ENCODE measurements around the gene KRTAP5-3. TPM values are rescaled to one million over a fixed set of nuclear protein-coding genes. Genes with fewer than 3 reads are reported as not detected.

The KRTAP5-3 gene
- total RNA-seq, 2 experiments from 2014 or later = not detected

DNA sequence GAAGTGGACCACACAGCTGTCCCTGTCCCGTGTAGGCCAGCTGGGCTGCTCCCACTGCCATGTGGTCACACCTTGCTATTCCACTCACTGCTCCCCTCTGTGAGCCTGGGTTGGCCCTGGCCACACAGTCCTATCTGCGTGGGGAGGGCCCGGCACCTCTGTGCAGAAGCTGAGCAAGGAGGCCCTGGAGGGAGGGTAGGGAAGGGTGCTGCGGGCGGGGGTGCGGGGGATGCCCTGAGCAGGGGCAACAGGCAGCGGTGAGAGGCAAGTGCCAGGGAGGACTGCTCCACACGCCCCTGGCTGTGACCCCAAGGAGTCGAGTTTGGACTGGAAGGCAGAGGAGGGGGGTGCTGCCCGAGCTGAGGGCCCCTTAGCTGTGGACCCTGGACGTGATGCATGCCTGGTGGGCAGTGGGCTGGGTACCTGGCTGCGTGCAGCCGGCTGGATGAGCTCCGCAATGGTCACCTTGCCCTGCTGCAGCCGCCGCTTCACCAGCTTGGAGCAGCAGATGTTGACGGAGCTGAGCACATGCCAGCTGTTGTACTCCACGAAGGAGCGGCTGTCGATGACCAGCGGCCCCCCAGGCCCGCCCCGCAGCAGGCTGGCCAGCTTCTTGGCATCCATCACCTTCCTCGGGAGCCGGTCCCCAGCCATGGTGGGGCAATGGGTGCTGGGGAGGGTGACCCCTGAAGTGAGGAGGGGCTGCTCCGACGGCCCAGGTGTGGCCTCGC is 42.9 kb downstream of the KRTAP5-3 start:
- no peak overlapping the region for H3K4me3 Mint-ChIP-seq
- no peaks in the 10 kb centered on the region for H3K27me3 Mint-ChIP-seq
- POLR2A ChIA-PET = no interaction called here

DNA sequence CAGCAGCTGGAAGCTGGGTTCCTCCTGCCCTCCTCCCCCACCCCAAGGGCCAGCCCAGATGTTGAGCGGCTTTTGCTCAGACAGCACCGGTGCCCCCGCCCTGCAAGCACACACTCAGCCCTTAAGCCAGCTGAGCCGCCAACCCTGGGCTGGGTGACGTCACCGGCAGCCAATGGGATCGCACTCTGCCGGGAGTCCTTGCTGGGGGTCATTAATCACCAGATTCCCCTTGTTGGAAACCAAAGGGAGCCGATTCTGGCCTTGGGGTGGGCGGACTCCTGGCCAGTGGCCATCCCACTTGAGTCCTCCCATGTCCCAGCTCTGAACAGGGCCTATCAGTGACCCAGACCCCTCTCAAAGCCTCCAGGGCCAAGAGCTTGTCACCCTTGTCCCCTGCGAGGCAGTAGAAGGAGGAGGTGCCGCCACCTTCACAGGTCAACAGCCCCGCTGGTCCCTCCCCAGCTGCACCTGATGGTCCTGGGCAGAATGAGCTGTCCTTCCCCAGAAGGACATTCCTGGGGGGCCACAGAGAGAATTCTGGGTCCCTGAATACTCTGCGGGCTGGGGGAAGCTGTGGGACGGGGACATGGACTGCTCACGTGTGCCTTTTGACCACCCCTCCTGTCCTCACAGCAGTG is 43.6 kb downstream of the KRTAP5-3 start:
- Mint-ChIP-seq H3K27ac (no peak overlapping the region), H3K9me3 (no peaks in the 10 kb centered on the region), H3K4me3 (no peak overlapping the region), H3K36me3 (ENCODE audit: low read depth) (no peaks in the 10 kb centered on the region), H3K4me1 (ENCODE audit: low read depth) (peaks cover 9% of the 10 kb centered on the region), H3K27me3 (no peaks in the 10 kb centered on the region)
- ATAC-seq (no peak), DNase-seq (no peak)
- intact Hi-C loops (cut with micrococcal nuclease) = no loop called here
- TF ChIP-seq, protein P1, sequence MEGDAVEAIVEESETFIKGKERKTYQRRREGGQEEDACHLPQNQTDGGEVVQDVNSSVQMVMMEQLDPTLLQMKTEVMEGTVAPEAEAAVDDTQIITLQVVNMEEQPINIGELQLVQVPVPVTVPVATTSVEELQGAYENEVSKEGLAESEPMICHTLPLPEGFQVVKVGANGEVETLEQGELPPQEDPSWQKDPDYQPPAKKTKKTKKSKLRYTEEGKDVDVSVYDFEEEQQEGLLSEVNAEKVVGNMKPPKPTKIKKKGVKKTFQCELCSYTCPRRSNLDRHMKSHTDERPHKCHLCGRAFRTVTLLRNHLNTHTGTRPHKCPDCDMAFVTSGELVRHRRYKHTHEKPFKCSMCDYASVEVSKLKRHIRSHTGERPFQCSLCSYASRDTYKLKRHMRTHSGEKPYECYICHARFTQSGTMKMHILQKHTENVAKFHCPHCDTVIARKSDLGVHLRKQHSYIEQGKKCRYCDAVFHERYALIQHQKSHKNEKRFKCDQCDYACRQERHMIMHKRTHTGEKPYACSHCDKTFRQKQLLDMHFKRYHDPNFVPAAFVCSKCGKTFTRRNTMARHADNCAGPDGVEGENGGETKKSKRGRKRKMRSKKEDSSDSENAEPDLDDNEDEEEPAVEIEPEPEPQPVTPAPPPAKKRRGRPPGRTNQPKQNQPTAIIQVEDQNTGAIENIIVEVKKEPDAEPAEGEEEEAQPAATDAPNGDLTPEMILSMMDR (IDR thresholded peaks at IDR 0.05) = no peak
- ChIA-PET CTCF (interaction anchor here (1.2 to 3.5 kb wide), 2 partner anchors 9 to 18 kb away, joined by 3 to 22 read pairs; no protein-coding TSS in a partner anchor), POLR2A (no interaction called here)

More for the DNA sequence above, 42.9 kb downstream of the KRTAP5-3 start:
- CTCF ChIA-PET = interaction anchor here (3.5 kb wide), 1 partner anchor 9 kb away, joined by 22 read pairs; no protein-coding TSS in a partner anchor
- ATAC-seq (no peak), DNase-seq (no peak)
- Mint-ChIP-seq H3K9me3 (no peaks in the 10 kb centered on the region), H3K27ac (no peak overlapping the region), H3K36me3 (ENCODE audit: low read depth) (no peaks in the 10 kb centered on the region), H3K4me1 (ENCODE audit: low read depth) (peaks cover 9% of the 10 kb centered on the region)
- TF ChIP-seq, protein P1 (IDR thresholded peaks at IDR 0.05) = no peak
- intact Hi-C loops (cut with micrococcal nuclease) = no loop called here

DNA sequence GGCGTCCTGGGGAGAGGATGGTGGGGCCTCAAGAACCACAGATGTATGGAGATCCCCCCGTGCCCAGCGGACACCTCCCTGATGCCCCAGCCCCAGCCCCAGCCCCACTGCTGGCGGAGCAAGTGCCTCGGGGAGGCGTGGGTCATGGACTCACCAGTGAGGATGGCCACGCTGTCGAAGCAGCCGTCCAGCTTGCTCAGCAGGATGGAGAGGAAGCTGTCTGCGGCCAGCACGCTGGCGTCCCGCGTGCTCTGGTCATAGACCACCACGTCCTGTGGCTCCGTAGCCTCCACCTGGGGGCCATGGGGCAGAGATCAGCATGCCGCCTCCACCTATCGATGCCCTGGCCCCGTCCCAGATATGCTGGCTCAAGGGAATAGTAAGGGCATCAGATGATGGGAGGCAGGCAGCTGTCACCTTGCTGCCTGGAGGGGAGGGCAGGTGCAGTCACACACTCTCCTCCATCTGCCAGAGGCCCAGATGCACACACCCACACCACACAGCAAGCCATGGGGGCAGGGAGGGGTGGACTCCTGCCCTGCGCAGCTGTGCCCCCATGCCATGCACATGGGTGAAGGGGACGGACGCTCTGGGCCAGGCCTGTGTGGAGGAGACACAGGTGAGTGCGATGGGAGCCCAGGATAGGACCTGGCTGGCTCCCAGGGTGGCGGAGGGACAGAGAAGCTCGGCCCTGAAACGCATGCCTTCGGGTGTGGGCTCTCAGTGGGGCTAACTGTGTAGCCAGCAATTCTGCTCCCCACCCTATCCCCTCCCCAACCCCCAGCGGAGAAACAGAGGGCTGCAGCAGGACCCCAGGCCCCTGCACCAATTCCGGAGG is 44.3 kb downstream of the KRTAP5-3 start:
- POLR2A ChIA-PET = no interaction called here
- no peak overlapping the region for H3K4me3 Mint-ChIP-seq
- ATAC-seq (no peak), DNase-seq (no peak)
- TF ChIP-seq, protein P1 (IDR thresholded peaks at IDR 0.05) = no peak
- intact Hi-C loops (cut with micrococcal nuclease) = no loop called here
- H3K36me3 Mint-ChIP-seq (ENCODE audit: low read depth) = no peaks in the 10 kb centered on the region
- no peaks in the 10 kb centered on the region for H3K9me3 Mint-ChIP-seq
- H3K27ac Mint-ChIP-seq = no peak overlapping the region
- H3K27me3 Mint-ChIP-seq = no peaks in the 10 kb centered on the region
- CTCF ChIA-PET = interaction anchor here (1.2 to 3.5 kb wide), 2 partner anchors 10 to 17 kb away, joined by 3 to 22 read pairs; no protein-coding TSS in a partner anchor
- H3K4me1 Mint-ChIP-seq (ENCODE audit: low read depth) = peaks cover 5% of the 10 kb centered on the region

DNA sequence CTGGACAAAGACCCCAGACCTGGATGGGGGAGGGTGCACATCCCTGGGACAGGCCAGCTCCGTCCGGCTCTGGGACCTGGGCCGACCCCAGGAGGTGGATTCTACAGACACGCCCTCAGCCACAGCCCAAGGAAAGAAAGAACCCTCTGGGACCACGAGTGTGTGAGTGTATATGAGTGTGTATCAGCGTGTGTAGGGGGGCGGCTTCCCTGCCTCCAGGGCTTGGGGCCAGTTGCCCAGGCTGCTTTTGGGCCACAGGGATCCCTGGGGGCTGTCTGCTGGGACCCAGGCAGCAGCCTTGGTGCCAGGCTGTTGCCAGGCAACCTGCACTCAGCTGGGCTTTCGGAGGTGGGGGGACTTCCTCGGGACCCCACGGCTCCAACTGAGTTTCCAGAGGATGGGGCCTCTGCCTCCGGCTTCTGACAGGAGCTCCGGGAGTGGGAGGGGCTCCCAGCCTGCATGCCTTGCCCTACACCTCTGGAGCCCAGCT is 45.1 kb downstream of the KRTAP5-3 start:
- TF ChIP-seq, protein P1 (IDR thresholded peaks at IDR 0.05) = no peak
- intact Hi-C loops (cut with micrococcal nuclease) = no loop called here
- Mint-ChIP-seq H3K36me3 (ENCODE audit: low read depth) (no peaks in the 10 kb centered on the region), H3K4me3 (no peak overlapping the region), H3K27ac (no peak overlapping the region), H3K9me3 (no peaks in the 10 kb centered on the region), H3K4me1 (ENCODE audit: low read depth) (no peaks in the 10 kb centered on the region), H3K27me3 (no peaks in the 10 kb centered on the region)
- DNase-seq (no peak), ATAC-seq (no peak)
- POLR2A ChIA-PET = no interaction called here
- CTCF ChIA-PET = interaction anchor here (3.5 kb wide), 1 partner anchor 11 kb away, joined by 22 read pairs; no protein-coding TSS in a partner anchor

All from activated CD8-positive, alpha-beta T cell treated with anti-CD3 and anti-CD28 coated beads for 36 hours (primary cell).